Activated T-helper 17 cell treated with anti-CD3 and anti-CD28 coated beads, Interleukin-2, amount 50 U/mL, for 72 hours (primary cell): ENCODE data around the gene CCSER1. TPM values are rescaled to one million over a fixed set of nuclear protein-coding genes. Genes with fewer than 3 reads are reported as not detected.
"Not testable (repeated sequence)": the region's sequence is repeated elsewhere in the genome, so short reads cannot be mapped to it uniquely, and the experiment has no call there.

ENCODE experiments used
- ATAC-seq: fragments of 150-1000 bp; cut with Tn5 transposase; replicated peaks from 2 replicates; pipeline ENCODE4 v1.10.0; 2021; ENCODE audit warnings: mild to moderate bottlenecking, moderate library complexity
- H3K27ac Mint-ChIP-seq: one replicate; pipeline ENCODE4 v1.8.0; 2022; ENCODE audit warnings: mixed read lengths
- H3K27me3 Mint-ChIP-seq: one replicate; pipeline ENCODE4 v1.8.0; 2022; ENCODE audit warnings: mixed read lengths
- H3K36me3 Mint-ChIP-seq: one replicate; pipeline ENCODE4 v1.8.0; 2022; ENCODE audit warnings: low read depth, mild to moderate bottlenecking, mixed read lengths
- H3K4me1 Mint-ChIP-seq: one replicate; pipeline ENCODE4 v1.8.0; 2022; ENCODE audit warnings: mixed read lengths
- H3K4me3 Mint-ChIP-seq: one replicate; pipeline ENCODE4 v1.8.0; 2022; ENCODE audit warnings: mild to moderate bottlenecking, mixed read lengths
- H3K9me3 Mint-ChIP-seq: one replicate; pipeline ENCODE4 v1.8.0; 2022; ENCODE audit warnings: mixed read lengths
- total RNA-seq, 2 donors: library from RNA; stranded (reverse); gene quantifications; one replicate each; pipeline ENCODE4 v1.2.3, GENCODE V29; 2022

Gene CCSER1
- total RNA-seq, 2 donors from 2014 or later = 0.64 to 0.78 TPM

DNA sequence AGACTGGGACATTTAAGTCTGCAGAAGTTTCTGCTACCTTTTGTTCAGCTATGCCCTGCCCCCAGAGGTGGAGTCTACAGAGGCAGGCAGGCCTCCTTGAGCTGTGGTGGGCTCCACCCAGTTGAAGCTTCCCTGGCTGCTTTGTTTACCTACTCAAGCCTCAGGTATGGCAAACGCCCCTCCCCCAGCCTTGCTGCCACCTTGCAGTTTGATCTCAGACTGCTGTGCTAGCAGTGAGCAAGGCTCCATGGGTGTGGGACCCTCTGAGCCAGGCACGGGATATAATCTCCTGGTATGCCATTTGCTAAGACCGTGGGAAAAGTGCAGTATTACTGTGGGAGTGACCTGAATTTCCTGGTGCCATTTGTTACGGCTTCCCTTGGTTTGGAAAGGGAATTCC lies 1026.8 kb downstream of the CCSER1 start:
- not testable (repeated sequence) for H3K4me3 Mint-ChIP-seq, H3K27ac Mint-ChIP-seq, ATAC-seq, H3K4me1 Mint-ChIP-seq, H3K36me3 Mint-ChIP-seq, H3K27me3 Mint-ChIP-seq
- peaks cover 14% of the 10 kb centered on the region for H3K9me3 Mint-ChIP-seq

DNA sequence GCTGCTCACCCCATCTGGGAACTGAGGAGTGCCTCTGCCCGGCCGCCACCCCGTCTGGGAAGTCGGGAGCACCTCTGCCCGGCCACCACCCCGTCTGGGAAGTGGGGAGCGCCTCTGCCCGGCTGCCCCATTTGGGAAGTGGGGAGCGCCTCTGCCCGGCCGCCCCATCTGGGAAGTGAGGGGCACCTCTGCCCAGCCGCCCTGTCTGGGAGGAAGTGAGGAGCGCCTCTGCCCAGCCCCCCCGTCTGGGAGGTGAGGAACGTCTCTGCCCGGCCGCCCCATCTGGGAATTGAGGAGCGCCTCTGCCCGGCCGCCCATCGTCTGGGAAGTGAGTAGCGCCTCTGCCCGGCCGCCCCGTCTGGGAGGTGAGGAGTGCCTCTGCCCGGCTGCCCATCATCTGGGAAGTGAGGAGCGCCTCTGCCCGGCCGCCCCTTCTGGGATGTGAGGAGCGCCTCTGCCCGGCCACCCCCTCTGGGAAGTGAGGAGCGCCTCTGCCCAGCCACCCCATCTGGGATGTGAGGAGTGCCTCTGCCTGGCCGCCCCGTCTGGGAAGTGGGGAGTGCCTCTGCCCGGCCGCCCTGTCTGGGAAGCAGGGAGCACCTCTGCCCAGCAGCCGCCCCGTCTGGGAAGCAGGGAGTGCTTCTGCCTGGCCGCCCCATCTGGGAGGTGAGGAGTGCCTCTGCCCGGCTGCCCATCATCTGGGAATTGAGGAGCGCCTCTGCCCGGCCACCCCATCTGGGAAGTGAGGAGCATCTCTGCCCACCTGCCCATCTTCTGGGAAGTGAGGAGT lies 1040.9 kb downstream of the CCSER1 start:
- not testable (repeated sequence) for ATAC-seq, H3K36me3 Mint-ChIP-seq

DNA sequence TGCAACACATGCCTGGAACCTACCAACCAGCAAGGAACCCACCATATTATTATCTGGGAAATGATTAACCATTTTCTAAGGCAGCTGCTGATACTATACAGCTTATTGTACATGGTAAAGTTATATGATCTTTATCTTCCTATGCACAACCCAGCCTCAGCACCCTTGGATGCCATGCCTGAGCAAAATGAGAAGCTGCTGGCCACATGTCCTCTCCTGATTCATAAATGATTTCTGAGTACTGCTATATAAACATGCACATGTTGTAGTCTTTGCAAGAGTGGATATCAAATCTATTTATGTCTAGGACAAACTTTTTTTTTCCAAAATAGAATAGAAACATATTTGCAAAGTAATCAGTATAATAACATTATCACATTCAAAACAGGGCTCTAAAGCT lies 1043.6 kb downstream of the CCSER1 start:
- Mint-ChIP-seq H3K27me3 (no peaks in the 10 kb centered on the region), H3K36me3 (no peaks in the 10 kb centered on the region), H3K4me3 (no peak overlapping the region), H3K4me1 (no peaks in the 10 kb centered on the region), H3K9me3 (peaks cover 4% of the 10 kb centered on the region), H3K27ac (no peak overlapping the region)
- no peak for ATAC-seq

More for the DNA sequence above, 1040.9 kb downstream of the CCSER1 start:
- H3K27ac Mint-ChIP-seq, H3K4me1 Mint-ChIP-seq, H3K9me3 Mint-ChIP-seq, H3K27me3 Mint-ChIP-seq, H3K4me3 Mint-ChIP-seq: not testable (repeated sequence)

DNA sequence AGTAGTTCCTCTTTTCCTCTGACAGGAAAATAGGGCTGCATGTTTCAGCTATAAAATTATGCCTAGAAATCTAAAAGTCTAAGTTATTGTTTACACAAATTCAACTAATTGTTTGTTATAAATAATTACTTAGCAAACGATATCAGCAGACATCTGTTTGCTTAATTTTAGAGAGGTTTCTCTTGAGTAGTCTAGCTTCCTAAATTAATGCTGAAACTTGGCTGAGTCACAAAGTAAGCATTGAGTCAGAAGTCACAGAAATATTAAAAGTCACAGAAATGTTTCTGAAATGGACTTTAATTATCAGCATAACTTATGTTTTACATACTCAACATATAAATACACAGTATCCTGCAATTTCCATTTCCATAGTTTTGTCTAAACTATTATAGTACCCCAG lies 1044.0 kb downstream of the CCSER1 start:
- Mint-ChIP-seq H3K4me1 (no peaks in the 10 kb centered on the region), H3K27me3 (no peaks in the 10 kb centered on the region)

DNA sequence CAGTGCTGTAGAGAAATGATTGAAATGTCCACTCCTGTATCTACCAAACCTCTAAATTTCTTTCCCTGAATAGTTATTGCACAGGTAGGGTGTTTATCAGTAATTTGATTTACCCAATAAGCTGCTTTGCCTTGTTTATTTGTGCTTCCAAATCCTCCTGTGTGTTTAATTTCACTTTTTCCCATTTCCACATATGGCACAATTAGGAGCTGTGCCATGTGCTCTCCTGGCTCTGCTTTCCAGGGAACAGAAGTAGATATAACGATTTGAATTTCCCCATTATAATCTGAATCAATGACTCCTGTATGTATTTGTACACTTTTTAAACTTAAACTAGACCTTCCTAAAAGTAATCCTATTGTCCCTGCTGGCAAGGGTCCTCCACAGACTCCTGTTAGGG lies 1057.9 kb downstream of the CCSER1 start:
- H3K9me3 Mint-ChIP-seq = peaks cover 14% of the 10 kb centered on the region
- H3K27me3 Mint-ChIP-seq, H3K4me1 Mint-ChIP-seq, H3K4me3 Mint-ChIP-seq, H3K27ac Mint-ChIP-seq, ATAC-seq, H3K36me3 Mint-ChIP-seq: not testable (repeated sequence)

More for the DNA sequence above, 1044.0 kb downstream of the CCSER1 start:
- no peak overlapping the region for H3K4me3 Mint-ChIP-seq
- no peak overlapping the region for H3K27ac Mint-ChIP-seq
- no peak for ATAC-seq
- H3K36me3 Mint-ChIP-seq = no peaks in the 10 kb centered on the region
- H3K9me3 Mint-ChIP-seq = peaks cover 4% of the 10 kb centered on the region

DNA sequence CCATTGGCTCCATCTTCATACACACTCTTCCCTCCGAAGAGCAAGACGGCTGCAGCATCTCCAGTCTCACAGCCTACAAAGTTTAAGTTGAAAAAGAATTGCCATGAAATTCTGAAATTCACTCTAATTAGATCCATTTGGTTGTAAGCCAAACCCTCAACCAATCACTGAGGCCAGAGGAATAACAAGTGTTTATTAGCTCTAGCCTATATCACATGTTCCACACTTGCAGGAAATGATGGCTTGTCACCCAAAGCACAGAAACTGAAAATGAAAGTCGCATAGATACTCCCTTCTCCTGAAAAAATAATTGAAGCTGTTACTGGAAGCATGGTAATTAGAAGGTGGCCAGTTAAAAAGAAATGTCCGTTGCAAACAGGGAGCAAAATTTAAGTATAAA lies 1071.8 kb downstream of the CCSER1 start:
- Mint-ChIP-seq H3K4me1 (no peaks in the 10 kb centered on the region), H3K27me3 (no peaks in the 10 kb centered on the region), H3K4me3 (peak overlapping the region; percentile 14), H3K9me3 (no peaks in the 10 kb centered on the region), H3K27ac (no peak overlapping the region), H3K36me3 (no peaks in the 10 kb centered on the region)
- no peak for ATAC-seq

DNA sequence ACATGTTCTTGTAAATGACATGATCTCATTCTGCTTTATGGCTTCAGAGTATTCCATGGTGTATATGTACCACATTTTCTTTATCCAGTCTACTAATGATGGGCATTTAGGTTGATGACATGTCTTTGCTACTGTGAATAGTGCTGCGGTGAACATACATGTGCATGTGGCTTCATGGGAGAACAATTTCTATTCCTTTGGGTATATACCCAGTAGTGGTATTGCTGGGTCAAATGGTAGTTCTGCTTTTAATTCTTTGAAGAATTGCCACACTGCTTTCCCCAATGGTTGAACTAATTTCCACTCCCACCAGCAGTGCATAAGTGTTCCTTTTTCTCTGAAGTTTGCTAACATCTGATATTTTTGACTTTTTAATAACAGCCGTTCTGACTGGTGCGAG lies 1080.3 kb downstream of the CCSER1 start:
- no peaks in the 10 kb centered on the region for H3K9me3 Mint-ChIP-seq

DNA sequence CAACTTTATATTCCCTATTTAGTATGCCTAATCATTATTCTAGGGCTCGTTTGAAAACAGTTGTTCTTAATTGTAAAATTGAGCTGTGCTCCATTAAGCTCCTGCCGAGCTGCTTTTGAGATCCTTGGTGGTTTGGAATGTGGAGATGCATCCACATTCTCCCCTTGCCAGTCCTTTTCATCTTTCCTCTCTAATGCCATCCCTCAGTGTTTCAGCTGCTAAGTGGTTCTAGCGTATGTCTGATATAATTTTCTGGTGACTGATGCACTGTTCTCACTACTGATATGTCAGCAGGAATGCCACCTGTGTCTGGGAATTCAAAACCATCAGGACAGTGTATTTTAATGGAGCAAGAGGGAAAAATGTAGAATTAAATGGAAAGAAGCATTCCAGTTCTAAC lies 1085.0 kb downstream of the CCSER1 start:
- Mint-ChIP-seq H3K9me3 (no peaks in the 10 kb centered on the region), H3K27me3 (no peaks in the 10 kb centered on the region), H3K27ac (no peak overlapping the region), H3K4me1 (no peaks in the 10 kb centered on the region), H3K36me3 (no peaks in the 10 kb centered on the region), H3K4me3 (no peak overlapping the region)
- ATAC-seq = no peak

More for the DNA sequence above, 1080.3 kb downstream of the CCSER1 start:
- Mint-ChIP-seq H3K27me3 (no peaks in the 10 kb centered on the region), H3K4me1 (no peaks in the 10 kb centered on the region), H3K36me3 (no peaks in the 10 kb centered on the region), H3K4me3 (no peak overlapping the region), H3K27ac (no peak overlapping the region)
- no peak for ATAC-seq

DNA sequence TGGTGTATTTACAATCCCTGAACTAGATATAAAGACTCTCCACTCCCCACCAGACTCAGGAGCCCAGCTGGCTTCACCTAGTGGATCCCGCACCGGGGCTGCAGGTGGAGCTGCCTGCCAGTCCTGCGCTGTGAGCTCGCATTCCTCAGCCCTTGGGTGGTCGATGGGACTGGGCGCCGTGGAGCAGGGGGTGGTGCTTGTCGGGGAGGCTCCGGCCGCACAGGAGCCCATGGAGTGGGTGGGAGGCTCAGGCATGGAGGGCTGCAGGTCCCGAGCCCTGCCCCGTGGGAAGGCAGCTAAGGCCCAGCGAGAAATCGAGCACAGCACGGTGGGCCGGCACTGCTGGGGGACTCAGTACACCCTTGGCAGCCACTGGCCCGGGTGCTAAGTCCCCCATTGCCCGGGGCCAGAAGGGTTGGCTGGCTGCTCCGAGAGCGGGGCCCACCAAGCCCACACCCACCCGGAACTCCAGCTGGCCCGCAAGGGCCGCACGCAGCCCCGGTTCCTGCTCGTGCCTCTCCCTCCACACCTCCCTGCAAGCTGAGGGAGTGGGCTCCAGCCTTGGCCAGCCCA lies 1090.7 kb downstream of the CCSER1 start:
- H3K4me1 Mint-ChIP-seq, ATAC-seq, H3K27ac Mint-ChIP-seq, H3K9me3 Mint-ChIP-seq, H3K36me3 Mint-ChIP-seq, H3K27me3 Mint-ChIP-seq, H3K4me3 Mint-ChIP-seq: not testable (repeated sequence)

DNA sequence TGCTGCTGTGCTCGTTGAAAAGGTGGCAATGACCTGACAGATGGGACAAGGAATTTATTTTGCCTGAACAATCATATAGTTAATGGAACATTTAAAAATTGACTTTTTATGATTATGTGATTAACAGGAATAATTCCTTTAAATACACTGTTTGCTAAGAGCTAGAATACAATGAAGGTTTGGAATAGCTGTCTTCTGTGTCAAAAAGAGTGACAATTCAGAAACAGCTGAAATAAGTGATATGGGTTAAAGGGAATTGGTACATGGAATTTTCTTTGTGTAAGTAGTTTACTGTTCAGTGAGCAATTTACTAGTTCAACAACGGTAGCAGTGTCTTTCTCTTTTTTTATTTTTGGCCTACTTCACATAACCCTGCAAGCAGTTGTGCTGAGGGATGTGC lies 1093.1 kb downstream of the CCSER1 start:
- no peaks in the 10 kb centered on the region for H3K36me3 Mint-ChIP-seq
- no peaks in the 10 kb centered on the region for H3K4me1 Mint-ChIP-seq
- H3K4me3 Mint-ChIP-seq = no peak overlapping the region
- no peaks in the 10 kb centered on the region for H3K9me3 Mint-ChIP-seq
- ATAC-seq = no peak
- no peak overlapping the region for H3K27ac Mint-ChIP-seq
- no peaks in the 10 kb centered on the region for H3K27me3 Mint-ChIP-seq

DNA sequence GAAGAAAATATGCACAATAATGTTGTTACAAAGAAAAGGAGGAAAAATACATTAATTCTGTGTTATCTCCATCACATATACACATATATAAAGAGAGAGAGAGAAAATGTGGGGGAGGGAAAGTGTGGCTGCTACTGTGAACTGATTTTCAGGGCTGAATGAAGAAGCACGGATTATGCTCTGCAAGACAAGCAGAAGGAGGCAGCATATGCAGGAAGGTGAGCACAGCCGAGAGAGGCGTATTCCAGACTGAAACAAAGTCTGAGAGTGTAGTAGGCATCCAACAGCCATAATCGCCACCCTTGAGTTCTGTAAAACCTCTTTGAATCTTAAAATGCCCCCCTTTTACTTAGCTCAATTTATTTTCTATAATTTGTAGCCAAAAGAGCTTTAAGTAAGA lies 1094.8 kb downstream of the CCSER1 start:
- Mint-ChIP-seq H3K36me3 (no peaks in the 10 kb centered on the region), H3K27me3 (no peaks in the 10 kb centered on the region), H3K9me3 (no peaks in the 10 kb centered on the region), H3K4me3 (no peak overlapping the region), H3K4me1 (no peaks in the 10 kb centered on the region), H3K27ac (no peak overlapping the region)
- no peak for ATAC-seq

DNA sequence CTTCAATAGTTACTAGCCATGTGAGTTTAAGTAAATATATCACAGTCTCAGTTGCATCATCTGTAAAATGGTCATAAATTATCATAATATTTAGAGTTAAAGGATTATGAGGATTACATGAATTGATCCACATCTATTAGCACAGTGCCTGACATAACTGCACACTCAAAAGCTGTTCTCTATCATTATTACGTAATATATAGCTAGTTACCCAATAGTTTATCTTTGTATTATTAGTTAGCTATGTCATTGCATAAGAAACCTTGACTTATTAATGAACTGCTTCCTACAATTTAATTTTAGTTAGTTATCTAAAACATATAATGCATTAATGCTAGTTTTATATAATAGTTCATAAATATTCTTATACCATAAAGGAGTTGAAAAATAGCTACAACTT lies 1099.7 kb downstream of the CCSER1 start:
- no peaks in the 10 kb centered on the region for H3K36me3 Mint-ChIP-seq
- no peak overlapping the region for H3K4me3 Mint-ChIP-seq

DNA sequence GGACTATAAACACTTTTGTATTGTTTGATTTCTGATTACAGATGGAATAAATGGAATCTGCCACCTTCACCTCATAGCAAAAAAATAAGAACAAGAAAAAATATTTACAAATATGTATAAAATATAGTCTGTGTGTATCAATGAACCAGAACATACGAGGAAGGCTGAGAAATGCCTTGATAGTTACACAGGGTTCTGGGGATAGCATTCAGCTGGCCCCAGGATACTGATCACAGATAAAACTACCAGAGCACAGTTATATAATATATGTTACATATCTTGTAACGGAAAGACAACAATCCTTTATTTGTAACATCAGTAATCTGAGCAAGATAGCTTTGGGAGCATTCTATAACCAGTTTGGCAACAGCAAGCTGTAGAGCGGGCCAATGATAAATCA lies 1101.5 kb downstream of the CCSER1 start:
- H3K4me3 Mint-ChIP-seq = no peak overlapping the region
- no peaks in the 10 kb centered on the region for H3K9me3 Mint-ChIP-seq
- H3K27me3 Mint-ChIP-seq = no peaks in the 10 kb centered on the region
- no peaks in the 10 kb centered on the region for H3K36me3 Mint-ChIP-seq
- H3K27ac Mint-ChIP-seq = no peak overlapping the region
- no peaks in the 10 kb centered on the region for H3K4me1 Mint-ChIP-seq
- no peak for ATAC-seq

More for the DNA sequence above, 1099.7 kb downstream of the CCSER1 start:
- no peaks in the 10 kb centered on the region for H3K9me3 Mint-ChIP-seq
- H3K27ac Mint-ChIP-seq = no peak overlapping the region
- H3K27me3 Mint-ChIP-seq = no peaks in the 10 kb centered on the region
- no peak for ATAC-seq
- no peaks in the 10 kb centered on the region for H3K4me1 Mint-ChIP-seq

DNA sequence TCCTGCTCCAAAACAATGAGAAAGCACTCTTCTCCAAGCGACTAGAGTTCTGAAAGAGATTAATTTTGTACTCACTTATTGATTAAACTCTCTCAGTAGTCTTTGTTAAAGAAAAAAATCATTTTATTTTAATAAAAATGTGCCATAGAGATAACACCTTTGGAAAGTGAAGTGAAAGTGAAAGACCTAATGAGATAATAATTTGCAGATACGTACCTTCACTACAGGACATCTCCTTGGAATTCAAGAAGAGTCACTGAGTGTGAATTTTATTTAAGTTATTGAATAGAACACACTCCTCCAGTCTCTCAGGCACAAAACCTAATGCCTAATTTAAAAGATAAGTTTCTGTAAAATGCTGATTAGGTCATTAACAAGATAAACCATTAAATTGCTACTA lies 1106.0 kb downstream of the CCSER1 start:
- Mint-ChIP-seq H3K9me3 (no peaks in the 10 kb centered on the region), H3K27me3 (no peaks in the 10 kb centered on the region), H3K4me1 (no peaks in the 10 kb centered on the region), H3K36me3 (no peaks in the 10 kb centered on the region), H3K4me3 (no peak overlapping the region), H3K27ac (no peak overlapping the region)
- ATAC-seq = no peak

DNA sequence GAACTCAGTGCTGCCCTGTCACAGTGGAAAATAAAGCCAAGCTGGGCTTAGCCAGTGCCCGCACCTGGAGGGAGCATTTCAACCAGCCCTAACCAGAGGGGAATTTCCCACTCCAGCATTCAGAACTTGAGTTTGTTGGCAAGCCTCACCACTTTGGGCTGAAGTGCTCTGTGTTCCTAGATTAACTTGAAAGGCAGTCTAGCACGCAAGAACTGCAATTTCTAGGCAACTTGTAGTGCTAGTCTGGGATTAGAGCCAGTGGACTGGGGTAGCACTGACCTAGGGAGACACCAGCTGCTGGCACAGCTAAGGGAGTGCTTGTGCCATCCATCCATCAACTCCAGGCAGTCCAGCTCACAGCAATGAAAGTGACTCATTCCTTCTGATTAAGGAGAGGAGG lies 1115.9 kb downstream of the CCSER1 start:
- ATAC-seq = no peak
- Mint-ChIP-seq H3K27me3 (no peaks in the 10 kb centered on the region), H3K4me1 (no peaks in the 10 kb centered on the region), H3K36me3 (no peaks in the 10 kb centered on the region), H3K4me3 (no peak overlapping the region), H3K27ac (no peak overlapping the region), H3K9me3 (peaks cover 16% of the 10 kb centered on the region)
